Lung (tissue), 12 donors: Measurements from ENCODE around the gene ZNF358. TPM values are rescaled to one million over a fixed set of nuclear protein-coding genes. Genes with fewer than 3 reads are reported as not detected.

Source experiments
- ATAC-seq: fragments of 200-7000 bp; cut with Tn5 transposase; one replicate; pipeline ENCODE4 v1.9.1; 2020; ENCODE audit warnings: moderate number of reproducible peaks; ENCODE audit not compliant: insufficient read depth, low FRiP score
- DNase-seq, 3 donors: peaks; one replicate each; pipeline ENCODE4 v3.0.0-alpha.2; 2013 to 2017
- H3K27ac ChIP-seq, 2 donors: one replicate each; pipeline ENCODE4 v1.5.1; 2013; ENCODE audit warnings: mild to moderate bottlenecking in 2 of 2, moderate library complexity in 2 of 2, control low read depth in 1 of 2, inconsistent platforms in 1 of 2, low read depth in 1 of 2, low read length in 1 of 2
- H3K27me3 ChIP-seq, 3 donors: one replicate each; pipeline ENCODE4 v1.5.1; 2013; ENCODE audit warnings: low read length in 2 of 3; ENCODE audit not compliant: control insufficient read depth in 3 of 3, insufficient read depth in 3 of 3
- H3K36me3 ChIP-seq, 4 donors: one replicate each; pipeline ENCODE4 v1.5.1; 2013; ENCODE audit warnings: low read length in 4 of 4, mild to moderate bottlenecking in 1 of 4, moderate library complexity in 1 of 4; ENCODE audit not compliant: control insufficient read depth in 4 of 4, insufficient read depth in 4 of 4
- H3K4me1 ChIP-seq, 5 donors: one replicate each; pipeline ENCODE4 v1.5.1; 2013; ENCODE audit warnings: low read length in 5 of 5, mild to moderate bottlenecking in 2 of 5, moderate library complexity in 1 of 5; ENCODE audit not compliant: control insufficient read depth in 5 of 5, insufficient read depth in 5 of 5
- H3K4me3 ChIP-seq: one replicate; pipeline ENCODE4 v1.5.1; 2013; ENCODE audit warnings: mild to moderate bottlenecking, control low read depth, moderate library complexity
- H3K9ac ChIP-seq, 2 donors: one replicate each; pipeline ENCODE4 v1.5.1; 2013; ENCODE audit warnings: low read length in 2 of 2, control low read depth in 1 of 2; ENCODE audit not compliant: insufficient read depth in 1 of 2
- H3K9me3 ChIP-seq, 4 donors: one replicate each; pipeline ENCODE4 v1.5.1; 2013; ENCODE audit warnings: low read length in 3 of 4, mild to moderate bottlenecking in 1 of 4, moderate library complexity in 1 of 4; ENCODE audit not compliant: control insufficient read depth in 4 of 4, insufficient read depth in 3 of 4
- WGBS, 2 donors: extraction: QIAGEN DNeasy Blood & Tissue Kit; methylation state at CpG; one replicate each; pipeline ENCODE4 v1.1.7; 2013; 5-methylcytosine and 5-hydroxymethylcytosine counted together
- polyA plus RNA-seq, 2 donors: library from polyadenylated mRNA; stranded (reverse); fragments of 200-250 nt; gene quantifications; one replicate each; pipeline ENCODE4 v1.2.1, GENCODE V29; 2013
- total RNA-seq, 2 donors: library from RNA; depleted of rRNA in 1 of 2; stranded (reverse); fragments of >200 nt in 1 of 2; gene quantifications; one replicate each; pipeline ENCODE4 v1.2.1, GENCODE V29; 2014 to 2021
- TF ChIP-seq, protein P1 (sequence below): IDR thresholded peaks from 2 replicates; pipeline ENCODE4 v1.5.1; 2012; ENCODE audit warnings: mild to moderate bottlenecking; ENCODE audit errors: control extremely low read depth, extremely low read depth
- donor health status: control.
- donor health status: control.
- donor health status: Bipolar disorder and iron deficiency.
- donor health status: healthy.
- donor health status: DM: yes; HTN: yes; CAD: no.

The ZNF358 gene
- total and polyA plus RNA-seq, 4 donors = 24.2 to 71.8 (median 34.7) TPM

GRCh38 chr19:7545300-7545699, 29.4 kb downstream of the ZNF358 start:
- H3K27me3 ChIP-seq = no peaks in the 10 kb centered on the region
- TF ChIP-seq, protein P1, sequence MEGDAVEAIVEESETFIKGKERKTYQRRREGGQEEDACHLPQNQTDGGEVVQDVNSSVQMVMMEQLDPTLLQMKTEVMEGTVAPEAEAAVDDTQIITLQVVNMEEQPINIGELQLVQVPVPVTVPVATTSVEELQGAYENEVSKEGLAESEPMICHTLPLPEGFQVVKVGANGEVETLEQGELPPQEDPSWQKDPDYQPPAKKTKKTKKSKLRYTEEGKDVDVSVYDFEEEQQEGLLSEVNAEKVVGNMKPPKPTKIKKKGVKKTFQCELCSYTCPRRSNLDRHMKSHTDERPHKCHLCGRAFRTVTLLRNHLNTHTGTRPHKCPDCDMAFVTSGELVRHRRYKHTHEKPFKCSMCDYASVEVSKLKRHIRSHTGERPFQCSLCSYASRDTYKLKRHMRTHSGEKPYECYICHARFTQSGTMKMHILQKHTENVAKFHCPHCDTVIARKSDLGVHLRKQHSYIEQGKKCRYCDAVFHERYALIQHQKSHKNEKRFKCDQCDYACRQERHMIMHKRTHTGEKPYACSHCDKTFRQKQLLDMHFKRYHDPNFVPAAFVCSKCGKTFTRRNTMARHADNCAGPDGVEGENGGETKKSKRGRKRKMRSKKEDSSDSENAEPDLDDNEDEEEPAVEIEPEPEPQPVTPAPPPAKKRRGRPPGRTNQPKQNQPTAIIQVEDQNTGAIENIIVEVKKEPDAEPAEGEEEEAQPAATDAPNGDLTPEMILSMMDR = no peak
- H3K9me3 ChIP-seq = no peaks in the 10 kb centered on the region
- DNase-seq (no peak), ATAC-seq (no peak)
- H3K27ac ChIP-seq = peak overlapping the region in 1 of 2 donors; percentile 39
- no peak overlapping the region for H3K4me3 ChIP-seq
- peaks cover 6 to 47% (median 11%) of the 10 kb centered on the region in 4 donors for H3K36me3 ChIP-seq
- H3K4me1 ChIP-seq = no peaks in the 10 kb centered on the region
- 74 to 80% methylated on average over 8 of the region's 8 CpGs for WGBS, 2 donors
- H3K9ac ChIP-seq = no peak overlapping the region

DNA sequence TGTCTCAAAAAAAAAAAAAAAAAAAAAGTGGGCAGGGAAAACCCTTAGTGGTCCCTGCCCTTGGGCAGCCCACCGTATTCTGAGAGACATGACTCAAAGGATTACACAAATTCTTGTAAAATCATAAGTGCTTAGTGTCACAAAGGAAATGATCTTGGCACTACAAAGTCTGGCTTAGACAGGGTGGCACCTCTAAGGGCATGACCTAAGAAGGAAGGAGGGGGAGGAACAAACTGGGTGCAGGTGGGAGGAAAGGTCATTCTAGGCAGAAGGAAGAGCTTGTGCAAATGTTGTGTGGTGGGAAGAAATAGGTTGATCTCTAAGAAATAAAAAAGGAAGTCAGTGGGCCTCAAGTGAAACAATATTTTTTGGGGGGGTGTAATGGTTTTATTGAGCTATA, 30.0 kb downstream of the ZNF358 start:
- H3K27ac ChIP-seq = no peak overlapping the region
- no peak overlapping the region for H3K9ac ChIP-seq
- H3K36me3 ChIP-seq = peaks cover 6 to 47% (median 15%) of the 10 kb centered on the region in 4 donors
- TF ChIP-seq, protein P1 = no peak
- H3K4me1 ChIP-seq = peaks cover 0 to 2% (median 0%) of the 10 kb centered on the region in 5 donors
- no peaks in the 10 kb centered on the region for H3K27me3 ChIP-seq
- ATAC-seq (no peak), DNase-seq (no peak)
- H3K4me3 ChIP-seq = no peak overlapping the region
- WGBS, 2 donors = 29 to 56% methylated on average over 1 of the region's 1 CpG
- H3K9me3 ChIP-seq = no peaks in the 10 kb centered on the region

- Histone ChIP-seq H3K36me3 (peaks cover 4 to 35% (median 15%) of the 10 kb centered on the region in 4 donors), H3K4me3 (no peak overlapping the region), H3K9me3 (no peaks in the 10 kb centered on the region), H3K9ac (no peak overlapping the region), H3K4me1 (peaks cover 0 to 2% (median 0%) of the 10 kb centered on the region in 5 donors), H3K27ac (no peak overlapping the region), H3K27me3 (no peaks in the 10 kb centered on the region)
- no peak for ATAC-seq
- DNase-seq = no peak
- TF ChIP-seq, protein P1 = no peak
- WGBS, 2 donors = 80 to 83% methylated on average over 3 of the region's 3 CpGs
Observed at GRCh38 chr19:7547159-7547558, 31.3 kb downstream of the ZNF358 start.
